IMR-90 (cell line): ENCODE results near the gene ZBTB47.

Experiments
- BHLHE40 ChIP-seq: fragments of 150-350 bp; IDR thresholded peaks from 2 replicates; pipeline ENCODE4 v1.6.1; 2016; ENCODE audit warnings: mild to moderate bottlenecking, low read depth, low read length
- CEBPB ChIP-seq: IDR thresholded peaks from 2 replicates; pipeline ENCODE4 v1.6.1; 2012; ENCODE audit warnings: low read depth, low read length, improper control_type of control experiment
- MAFK ChIP-seq: IDR thresholded peaks from 2 replicates; pipeline ENCODE4 v1.6.1; 2012; ENCODE audit warnings: low read depth, low read length, improper control_type of control experiment
- MAZ ChIP-seq: IDR thresholded peaks from 2 replicates; pipeline ENCODE4 v1.6.1; 2012; ENCODE audit warnings: low read depth, mild to moderate bottlenecking, low read length, improper control_type of control experiment, moderate library complexity, borderline replicate concordance
- NFE2L2 ChIP-seq: fragments of 150-350 bp; IDR thresholded peaks from 2 replicates; pipeline ENCODE4 v1.6.1; 2016; ENCODE audit warnings: low read depth, mild to moderate bottlenecking, low read length
- POLR2A ChIP-seq: IDR thresholded peaks from 2 replicates; pipeline ENCODE4 v1.6.1; 2012; ENCODE audit warnings: mild to moderate bottlenecking, low read depth, low read length
- RAD21 ChIP-seq: IDR thresholded peaks from 2 replicates; pipeline ENCODE4 v1.6.1; 2012; ENCODE audit warnings: low read length, improper control_type of control experiment
- RCOR1 ChIP-seq: IDR thresholded peaks from 2 replicates; pipeline ENCODE4 v1.6.1; 2012; ENCODE audit warnings: mild to moderate bottlenecking, low read length, improper control_type of control experiment; ENCODE audit not compliant: insufficient replicate concordance
- SMC3 ChIP-seq: fragments of 150-350 bp; IDR thresholded peaks from 2 replicates; pipeline ENCODE4 v1.6.1; 2016; ENCODE audit warnings: low read depth, mild to moderate bottlenecking, antibody characterized with exemption, low read length, moderate library complexity
- TF ChIP-seq, protein P1 (sequence below): conservative IDR thresholded peaks from 2 replicates; pipeline ENCODE4 v1.5.1; 2012; ENCODE audit warnings: mild to moderate bottlenecking, low read depth, low read length, improper control_type of control experiment
- TF ChIP-seq, protein P2 (sequence below): fragments of 150-350 bp; IDR thresholded peaks from 2 replicates; pipeline ENCODE4 v1.6.1; 2016; ENCODE audit warnings: low read depth, mild to moderate bottlenecking, low read length, moderate library complexity, borderline replicate concordance

- TF ChIP-seq, protein P1, sequence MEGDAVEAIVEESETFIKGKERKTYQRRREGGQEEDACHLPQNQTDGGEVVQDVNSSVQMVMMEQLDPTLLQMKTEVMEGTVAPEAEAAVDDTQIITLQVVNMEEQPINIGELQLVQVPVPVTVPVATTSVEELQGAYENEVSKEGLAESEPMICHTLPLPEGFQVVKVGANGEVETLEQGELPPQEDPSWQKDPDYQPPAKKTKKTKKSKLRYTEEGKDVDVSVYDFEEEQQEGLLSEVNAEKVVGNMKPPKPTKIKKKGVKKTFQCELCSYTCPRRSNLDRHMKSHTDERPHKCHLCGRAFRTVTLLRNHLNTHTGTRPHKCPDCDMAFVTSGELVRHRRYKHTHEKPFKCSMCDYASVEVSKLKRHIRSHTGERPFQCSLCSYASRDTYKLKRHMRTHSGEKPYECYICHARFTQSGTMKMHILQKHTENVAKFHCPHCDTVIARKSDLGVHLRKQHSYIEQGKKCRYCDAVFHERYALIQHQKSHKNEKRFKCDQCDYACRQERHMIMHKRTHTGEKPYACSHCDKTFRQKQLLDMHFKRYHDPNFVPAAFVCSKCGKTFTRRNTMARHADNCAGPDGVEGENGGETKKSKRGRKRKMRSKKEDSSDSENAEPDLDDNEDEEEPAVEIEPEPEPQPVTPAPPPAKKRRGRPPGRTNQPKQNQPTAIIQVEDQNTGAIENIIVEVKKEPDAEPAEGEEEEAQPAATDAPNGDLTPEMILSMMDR = no peak
- TF ChIP-seq MAFK = no peak
- no peak for TF ChIP-seq POLR2A
- TF ChIP-seq BHLHE40 = no peak
- TF ChIP-seq MAZ = no peak
- TF ChIP-seq SMC3 = no peak
- TF ChIP-seq NFE2L2 = no peak
- TF ChIP-seq, protein P2, sequence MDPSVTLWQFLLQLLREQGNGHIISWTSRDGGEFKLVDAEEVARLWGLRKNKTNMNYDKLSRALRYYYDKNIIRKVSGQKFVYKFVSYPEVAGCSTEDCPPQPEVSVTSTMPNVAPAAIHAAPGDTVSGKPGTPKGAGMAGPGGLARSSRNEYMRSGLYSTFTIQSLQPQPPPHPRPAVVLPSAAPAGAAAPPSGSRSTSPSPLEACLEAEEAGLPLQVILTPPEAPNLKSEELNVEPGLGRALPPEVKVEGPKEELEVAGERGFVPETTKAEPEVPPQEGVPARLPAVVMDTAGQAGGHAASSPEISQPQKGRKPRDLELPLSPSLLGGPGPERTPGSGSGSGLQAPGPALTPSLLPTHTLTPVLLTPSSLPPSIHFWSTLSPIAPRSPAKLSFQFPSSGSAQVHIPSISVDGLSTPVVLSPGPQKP = no peak
- no peak for TF ChIP-seq RAD21
- TF ChIP-seq RCOR1 = no peak
- no peak for TF ChIP-seq CEBPB
Measured at GRCh38 chr3:42658091-42658770, 4.7 kb downstream of the ZBTB47 start.
